ENCODE measurements around the gene NCOR1.
A peak's percentile ranks its signal among the peaks of the same experiment; 100 is the strongest.
"Not testable (repeated sequence)": the region's sequence is repeated elsewhere in the genome, so short reads cannot be mapped to it uniquely, and the experiment has no call there.

NCOR1 gene

GRCh38 chr17:16085066-16085699 lies 130.2 kb downstream of the NCOR1 start:
- no peak for DNase-seq

- DNase-seq, result no peak
These were observed 132.1 kb downstream of the NCOR1 start for GRCh38 chr17:16083223-16083622.

GRCh38 chr17:16081507-16082087 lies 133.7 kb downstream of the NCOR1 start:
- DNase-seq, result no peak

GRCh38 chr17:16080366-16080765 lies 135.0 kb downstream of the NCOR1 start:
- DNase-seq, result no peak

DNA sequence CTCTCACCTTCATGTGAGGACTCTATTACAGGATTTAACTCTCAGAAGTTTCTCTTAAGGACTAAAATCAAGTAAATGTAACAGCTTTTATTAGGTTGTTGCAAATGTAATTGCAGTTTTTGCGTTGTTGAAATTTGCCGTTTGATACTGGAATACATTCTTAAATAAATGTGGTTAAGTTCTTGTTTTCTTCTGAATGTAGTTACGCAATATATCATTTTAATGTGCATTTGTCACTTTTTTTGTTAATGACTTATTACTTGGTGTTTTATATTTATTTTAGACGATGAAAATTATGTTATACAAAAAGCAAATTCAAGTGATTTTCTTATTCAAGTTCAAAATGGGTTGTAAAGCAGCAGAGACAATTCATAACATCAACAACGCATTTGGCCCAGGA lies 139.4 kb downstream of the NCOR1 start:
- DNase-seq, result no peak

DNA sequence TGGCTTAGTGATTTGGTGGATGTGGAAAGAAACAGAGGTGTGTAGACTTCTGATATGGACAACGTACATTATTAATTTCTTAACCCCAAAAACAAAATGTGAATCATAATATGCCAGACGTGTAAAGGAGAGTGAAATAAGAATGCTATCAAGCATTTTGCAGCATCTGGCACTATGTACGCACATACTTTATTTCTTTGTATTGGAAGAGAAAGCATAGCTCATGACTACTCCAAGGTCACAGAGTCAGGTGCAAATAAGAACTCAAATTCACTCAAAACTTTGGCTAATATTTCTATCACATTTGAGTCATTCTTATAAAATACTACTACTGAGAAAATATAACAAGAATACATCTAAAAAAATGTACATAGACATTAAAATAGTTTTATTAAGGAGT lies 140.9 kb downstream of the NCOR1 start:
- DNase-seq, result no peak

DNA sequence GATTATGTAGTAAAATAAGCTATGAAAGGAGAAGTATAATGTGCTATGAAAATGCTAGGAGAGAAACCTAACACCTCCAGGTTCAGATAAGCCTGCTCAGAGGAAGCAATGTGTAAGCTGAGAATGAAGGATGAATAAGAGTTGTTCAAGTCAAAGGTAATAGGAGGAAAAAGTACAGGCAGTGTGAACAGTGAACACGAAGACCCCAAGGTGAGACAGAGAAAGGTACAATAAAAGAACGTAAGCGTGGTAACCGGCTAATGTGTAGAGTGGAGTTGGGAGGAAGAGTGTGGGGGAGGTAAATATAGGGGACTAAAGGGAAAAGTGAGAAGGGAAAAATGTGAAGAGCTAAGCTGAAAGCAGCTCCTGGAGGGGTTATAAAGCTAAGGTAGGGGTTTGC lies 141.5 kb downstream of the NCOR1 start:
- no peak for DNase-seq

- no peak for DNase-seq
These were observed 143.3 kb downstream of the NCOR1 start for GRCh38 chr17:16072031-16072430.

DNA sequence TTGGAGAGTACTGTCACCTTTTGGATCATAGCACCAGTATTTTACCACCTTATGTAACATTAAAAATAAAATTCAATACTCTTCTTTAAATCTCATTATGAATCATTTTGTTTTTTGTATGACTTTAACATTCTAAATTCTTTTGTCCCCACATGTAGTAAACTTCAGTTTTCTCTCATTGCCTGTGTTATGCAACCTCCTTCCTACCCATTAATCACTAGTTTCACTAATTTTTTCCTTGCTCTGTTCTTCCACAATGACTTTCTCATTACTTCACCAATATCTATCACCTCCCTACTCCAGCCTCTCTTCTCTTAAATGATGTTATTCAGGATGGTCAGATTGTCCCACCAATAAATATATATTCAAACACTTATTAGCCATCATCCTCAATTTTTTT lies 147.0 kb downstream of the NCOR1 start:
- DNase-seq, result no peak

DNA sequence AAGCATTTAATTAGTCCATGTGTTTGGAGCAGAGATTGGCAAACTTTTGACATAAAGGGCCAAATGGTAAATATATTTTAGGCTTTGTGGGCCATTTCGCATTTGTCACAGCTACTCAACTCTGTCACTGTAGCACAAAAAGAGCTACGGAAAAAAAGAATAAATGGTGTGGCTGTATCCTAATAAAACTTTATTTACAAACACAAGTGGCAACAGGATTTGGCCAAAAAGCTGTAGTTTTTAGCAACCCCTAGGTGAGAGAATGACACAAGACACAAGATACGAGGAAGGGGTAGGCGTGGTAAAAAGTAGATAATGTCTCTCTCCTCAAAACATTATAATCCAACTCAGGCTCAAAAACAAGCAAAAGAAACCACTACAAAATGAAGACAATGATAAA lies 149.2 kb downstream of the NCOR1 start:
- DNase-seq, result no peak

DNA sequence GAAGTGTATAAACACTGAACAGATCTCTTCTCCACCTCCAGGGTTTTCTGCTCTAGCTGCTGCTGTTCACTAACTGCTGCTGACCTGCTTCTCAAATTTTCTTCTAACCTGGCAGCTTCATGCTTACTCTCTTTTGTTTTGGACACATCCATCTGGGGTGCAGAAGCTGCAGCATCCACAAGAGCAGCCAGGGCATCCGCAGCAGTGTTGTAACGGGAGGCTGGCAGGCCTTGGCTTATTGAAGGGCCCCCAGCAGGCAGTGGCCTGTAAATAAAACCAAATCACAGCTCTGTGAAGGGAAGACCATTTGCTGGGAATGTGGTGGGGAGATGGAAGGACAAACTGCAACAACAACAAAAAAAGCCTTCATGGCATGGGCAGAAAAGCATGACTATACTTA lies 153.7 kb downstream of the NCOR1 start:
- DNase-seq, result no peak

- DNase-seq, result not testable (repeated sequence)
These were observed 160.2 kb downstream of the NCOR1 start for GRCh38 chr17:16055139-16055538.

GRCh38 chr17:16052486-16052885 lies 162.8 kb downstream of the NCOR1 start:
- no peak for DNase-seq

DNA sequence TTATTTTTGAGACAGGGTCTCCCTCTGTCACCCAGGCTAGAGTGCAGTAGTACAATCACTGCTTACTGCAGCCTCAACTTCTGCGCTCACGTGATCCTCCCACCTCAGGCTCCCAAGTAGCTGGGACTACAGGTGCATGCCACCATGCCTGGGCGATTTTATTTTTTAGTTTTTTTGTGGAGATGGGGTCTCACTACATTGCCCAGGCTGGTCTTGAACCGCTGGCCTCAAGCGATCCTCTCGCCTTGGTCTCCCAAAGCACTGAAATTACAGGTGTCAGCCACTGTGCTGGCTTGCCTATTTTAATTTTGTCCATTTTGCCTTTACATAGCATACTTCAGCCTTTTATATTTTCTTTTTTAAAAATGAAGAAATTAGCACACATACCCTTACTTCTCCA lies 164.5 kb downstream of the NCOR1 start:
- no peak for DNase-seq

GRCh38 chr17:16048811-16049449 lies 166.4 kb downstream of the NCOR1 start:
- DNase-seq, result no peak

GRCh38 chr17:16046966-16047365 lies 168.4 kb downstream of the NCOR1 start:
- no peak for DNase-seq

- no peak for DNase-seq
These were observed 170.8 kb downstream of the NCOR1 start for GRCh38 chr17:16044487-16044886.

GRCh38 chr17:16040710-16041251 lies 174.6 kb downstream of the NCOR1 start:
- DNase-seq, result no peak

GRCh38 chr17:16037636-16038035 lies 177.7 kb downstream of the NCOR1 start:
- peak in 1 of 5 experiments; percentile 19 for DNase-seq

DNA sequence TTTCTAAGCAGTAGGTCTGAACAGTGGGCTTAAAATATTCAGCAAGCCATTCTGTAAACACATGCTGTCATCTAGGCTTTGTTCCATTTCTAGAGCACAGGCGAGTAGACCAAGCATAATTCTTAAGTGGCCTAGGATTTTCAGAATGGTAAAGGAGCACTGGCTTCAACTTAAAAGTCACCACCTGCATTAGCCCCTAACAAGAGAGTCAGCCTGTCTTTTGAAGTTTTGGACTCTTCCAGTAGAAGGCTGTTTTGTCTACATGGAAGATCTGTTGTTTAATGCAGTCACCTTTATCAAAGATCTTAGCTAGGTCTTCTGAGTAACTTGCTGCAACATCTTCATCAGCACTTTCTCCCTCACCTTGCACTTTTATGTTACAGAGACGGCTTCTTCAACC lies 179.1 kb downstream of the NCOR1 start:
- peak in 1 of 5 experiments; percentile 48 for DNase-seq

DNA sequence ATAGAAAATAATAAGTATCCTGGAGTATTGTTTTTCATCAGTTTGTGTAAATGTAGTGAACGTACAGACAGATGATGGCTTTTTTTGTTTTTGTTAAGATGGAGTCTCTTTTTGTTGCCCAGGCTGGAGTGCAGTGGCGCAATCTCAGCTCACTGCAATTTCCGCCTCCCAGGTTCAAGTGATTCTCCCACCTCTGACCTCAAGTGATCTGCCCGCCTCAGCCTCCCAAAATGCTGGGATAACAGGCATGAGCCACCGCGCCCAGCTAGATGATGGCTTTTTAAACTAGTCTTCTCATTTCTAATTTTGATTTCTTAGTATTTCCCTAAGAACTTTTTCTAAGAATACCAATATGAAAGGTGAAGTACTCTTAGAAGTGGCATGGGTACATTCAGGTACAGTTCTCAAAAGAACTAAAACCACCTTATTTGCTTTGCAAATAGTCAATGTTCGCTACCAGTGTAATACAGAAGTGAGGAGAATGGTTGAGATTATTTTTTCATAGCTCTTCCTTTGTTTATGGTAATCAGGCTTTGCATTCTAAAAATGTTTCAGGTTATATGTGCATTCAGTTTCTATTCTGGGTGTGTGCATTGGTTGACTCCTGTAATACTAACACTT lies 181.5 kb downstream of the NCOR1 start:
- no peak for DNase-seq

DNA sequence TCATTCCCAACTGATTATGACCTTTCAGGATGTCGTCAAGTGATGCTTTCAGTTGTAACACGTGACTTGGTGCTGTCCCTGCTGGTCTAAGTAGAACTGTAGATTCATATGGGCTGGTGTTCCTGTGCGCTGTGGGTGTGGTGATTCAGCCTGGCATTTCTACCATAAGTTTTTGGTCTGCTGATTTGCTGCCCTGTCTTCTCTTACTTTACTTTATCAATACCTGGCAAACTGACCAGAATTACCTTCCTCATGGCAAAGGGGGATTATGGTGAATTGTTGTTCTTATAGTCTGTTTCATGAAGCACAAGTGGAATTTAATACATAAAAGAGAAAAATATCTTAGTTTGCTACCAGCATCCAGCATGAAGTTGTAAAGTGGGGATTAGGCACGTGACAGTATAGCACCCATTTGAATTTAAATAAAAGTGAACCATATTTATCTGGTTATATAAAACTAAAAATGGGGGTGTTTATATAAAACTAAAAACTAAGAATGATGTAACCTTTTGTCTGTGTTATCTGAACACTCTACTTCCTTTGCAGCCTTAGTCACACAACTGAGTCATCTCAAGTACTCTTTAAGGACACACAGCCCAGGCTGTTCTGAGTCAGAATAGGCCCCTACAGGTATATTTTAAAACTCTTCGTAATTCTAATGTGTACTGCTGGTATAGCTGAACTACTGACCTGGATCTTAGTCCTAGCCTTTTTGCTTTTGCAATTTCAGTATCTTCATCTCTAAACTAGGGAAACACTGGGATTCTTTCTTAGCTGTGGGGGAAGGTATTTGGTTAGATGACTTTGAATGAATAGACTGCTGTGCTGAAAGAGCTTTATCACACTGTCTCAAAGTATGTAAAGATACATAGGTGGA lies 187.4 kb downstream of the NCOR1 start:
- DNase-seq, result peak in 2 of 5 experiments; percentile 46 to 86

DNA sequence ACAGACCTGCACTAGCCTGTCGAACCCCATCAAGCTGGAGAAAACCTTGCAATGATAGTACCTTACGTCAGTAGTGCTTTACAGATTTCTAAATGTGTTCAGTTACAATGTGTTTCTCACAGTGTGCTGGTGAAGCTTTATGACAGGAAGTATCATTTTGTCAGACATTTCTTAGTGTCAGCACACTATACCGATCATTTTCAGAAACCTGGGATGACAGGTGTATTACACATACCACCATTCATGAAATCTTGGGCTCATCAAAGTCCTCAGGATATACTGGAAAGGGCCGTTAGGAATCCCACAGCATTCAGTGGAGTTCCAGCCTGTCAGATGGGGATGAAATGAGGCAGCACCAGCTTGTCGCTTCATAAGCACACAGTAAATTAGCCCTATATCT lies 188.4 kb downstream of the NCOR1 start:
- DNase-seq, result no peak

Measured in T-helper 2 cell (primary cell).